Activated naive CD4-positive, alpha-beta T cell treated with anti-CD3 and anti-CD28 coated beads, Interleukin-2, amount 10 ng/mL, durations not matched to agents 7 days and 5 days (primary cell): ENCODE data around the gene BTLA.
A peak's percentile ranks its signal among the peaks of the same experiment; 100 is the strongest.
"Not testable (repeated sequence)": the region's sequence is repeated elsewhere in the genome, so short reads cannot be mapped to it uniquely, and the experiment has no call there.

Experiments
- CTCF ChIA-PET: fragments of 350-600 bp; sonication (Branson Sonifier 250); formaldehyde crosslinking; loops from one replicate; lab custom pipeline; 2021; ENCODE audit warnings: antibody characterized with exemption; lab: Charles Lee
- DNase-seq: peaks from one replicate; pipeline ENCODE4 v3.0.0-alpha.2; 2020
- H3K27ac Mint-ChIP-seq: one replicate; pipeline ENCODE4 v1.8.0; 2021; ENCODE audit warnings: mild to moderate bottlenecking, moderate library complexity, mixed read lengths
- H3K27me3 Mint-ChIP-seq: one replicate; pipeline ENCODE4 v1.8.0; 2021; ENCODE audit warnings: mild to moderate bottlenecking, mixed read lengths
- H3K36me3 Mint-ChIP-seq: one replicate; pipeline ENCODE4 v1.8.0; 2021; ENCODE audit warnings: mixed read lengths
- H3K4me1 Mint-ChIP-seq: one replicate; pipeline ENCODE4 v1.8.0; 2021; ENCODE audit warnings: mixed read lengths
- H3K4me3 Mint-ChIP-seq: one replicate; pipeline ENCODE4 v1.8.0; 2021; ENCODE audit warnings: mild to moderate bottlenecking, moderate library complexity, mixed read lengths
- H3K9me3 Mint-ChIP-seq: one replicate; pipeline ENCODE4 v1.8.0; 2021; ENCODE audit warnings: mixed read lengths

The BTLA gene

DNA sequence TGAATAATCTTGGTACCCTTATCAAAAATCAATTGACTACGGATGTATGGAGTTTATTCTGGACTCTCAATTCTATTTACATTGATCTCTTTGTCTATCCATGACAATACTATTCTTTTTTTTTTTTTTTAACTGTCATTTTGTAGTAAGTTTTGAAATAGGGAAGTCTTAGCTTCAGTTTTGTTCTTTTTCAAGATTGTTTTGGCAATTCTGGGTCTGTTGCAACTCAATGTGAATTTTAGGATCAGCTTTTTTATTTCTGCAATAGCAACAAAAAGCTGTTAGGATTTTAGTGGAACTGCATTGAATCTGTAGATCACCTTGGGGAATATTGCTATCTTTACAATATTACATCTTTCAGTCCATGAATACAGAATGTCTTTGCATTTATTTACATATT lies 21.4 kb downstream of the BTLA start:
- Mint-ChIP-seq H3K4me1 (peaks cover 70% of the 10 kb centered on the region), H3K9me3 (peaks cover 6% of the 10 kb centered on the region), H3K36me3 (peaks cover 85% of the 10 kb centered on the region), H3K27me3 (no peaks in the 10 kb centered on the region), H3K4me3 (no peak overlapping the region), H3K27ac (no peak overlapping the region)
- DNase-seq = no peak
- CTCF ChIA-PET = no interaction called here

DNA sequence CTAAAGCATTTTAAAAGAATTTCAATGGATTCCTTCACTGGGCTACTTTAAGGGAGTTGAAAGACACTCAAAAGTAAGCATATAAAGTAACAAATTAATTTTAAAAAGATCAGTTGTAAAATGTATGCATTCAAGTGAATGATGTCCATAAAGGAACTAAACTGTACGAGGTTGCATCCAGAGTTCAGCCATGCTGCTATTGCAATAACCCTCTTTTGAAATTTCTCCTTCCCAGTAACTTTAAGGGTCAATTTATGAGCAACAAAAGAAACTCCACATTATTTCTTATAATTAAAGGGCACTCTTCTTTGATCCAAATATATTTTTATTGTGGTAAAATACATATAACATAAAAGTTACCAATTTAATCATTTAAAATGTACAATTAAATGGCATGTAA lies 22.9 kb downstream of the BTLA start:
- Mint-ChIP-seq H3K4me3 (no peak overlapping the region), H3K27ac (no peak overlapping the region), H3K4me1 (peaks cover 70% of the 10 kb centered on the region), H3K36me3 (peaks cover 85% of the 10 kb centered on the region), H3K9me3 (peaks cover 6% of the 10 kb centered on the region), H3K27me3 (no peaks in the 10 kb centered on the region)
- no peak for DNase-seq
- CTCF ChIA-PET = interaction anchor here (1.6 kb wide), 1 partner anchor 38 kb away, joined by 3 read pairs; no protein-coding TSS in a partner anchor

DNA sequence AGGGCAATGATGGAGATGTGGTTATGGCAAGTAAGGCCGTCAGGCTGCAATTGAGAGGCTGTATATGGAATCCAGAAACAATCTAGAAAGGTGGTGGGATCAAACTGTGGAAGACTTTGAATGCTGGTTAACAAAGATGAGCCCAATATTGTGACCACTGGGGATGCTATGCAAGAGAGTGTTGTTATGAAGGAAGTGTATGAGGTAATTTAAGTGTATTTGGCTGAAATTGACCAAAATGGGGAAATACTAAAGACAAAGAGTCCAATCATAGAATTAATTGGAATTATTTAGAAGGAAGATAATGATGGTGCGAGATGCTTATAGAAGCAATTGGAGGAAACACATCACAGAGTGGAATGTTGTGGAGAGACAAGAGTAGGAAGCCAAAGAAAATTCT lies 24.5 kb downstream of the BTLA start:
- no peaks in the 10 kb centered on the region for H3K27me3 Mint-ChIP-seq
- peaks cover 85% of the 10 kb centered on the region for H3K36me3 Mint-ChIP-seq
- H3K4me3 Mint-ChIP-seq = no peak overlapping the region
- H3K9me3 Mint-ChIP-seq = peaks cover 2% of the 10 kb centered on the region
- peaks cover 70% of the 10 kb centered on the region for H3K4me1 Mint-ChIP-seq
- no peak for DNase-seq
- H3K27ac Mint-ChIP-seq = peak overlapping the region; percentile 17
- CTCF ChIA-PET = no interaction called here

DNA sequence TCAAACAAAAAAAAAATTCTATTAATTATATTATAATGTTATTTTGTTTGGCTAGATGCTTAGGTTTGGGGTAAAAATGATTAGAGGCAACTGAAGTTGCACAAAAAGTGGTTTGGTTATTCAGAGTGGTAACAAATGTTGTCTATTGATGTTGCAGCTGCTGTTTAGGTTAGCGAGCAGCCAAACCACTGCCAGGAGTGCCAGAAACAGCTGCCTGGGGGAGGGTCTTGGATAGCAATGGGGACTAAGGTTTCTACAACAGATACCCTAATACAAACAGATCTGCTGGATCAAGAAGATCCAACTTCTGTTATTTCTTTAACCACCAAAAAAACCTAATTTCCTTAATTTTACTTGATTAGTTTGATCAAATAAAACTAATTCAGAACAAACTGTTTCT lies 26.6 kb downstream of the BTLA start:
- peaks cover 79% of the 10 kb centered on the region for H3K4me1 Mint-ChIP-seq
- CTCF ChIA-PET = no interaction called here

DNA sequence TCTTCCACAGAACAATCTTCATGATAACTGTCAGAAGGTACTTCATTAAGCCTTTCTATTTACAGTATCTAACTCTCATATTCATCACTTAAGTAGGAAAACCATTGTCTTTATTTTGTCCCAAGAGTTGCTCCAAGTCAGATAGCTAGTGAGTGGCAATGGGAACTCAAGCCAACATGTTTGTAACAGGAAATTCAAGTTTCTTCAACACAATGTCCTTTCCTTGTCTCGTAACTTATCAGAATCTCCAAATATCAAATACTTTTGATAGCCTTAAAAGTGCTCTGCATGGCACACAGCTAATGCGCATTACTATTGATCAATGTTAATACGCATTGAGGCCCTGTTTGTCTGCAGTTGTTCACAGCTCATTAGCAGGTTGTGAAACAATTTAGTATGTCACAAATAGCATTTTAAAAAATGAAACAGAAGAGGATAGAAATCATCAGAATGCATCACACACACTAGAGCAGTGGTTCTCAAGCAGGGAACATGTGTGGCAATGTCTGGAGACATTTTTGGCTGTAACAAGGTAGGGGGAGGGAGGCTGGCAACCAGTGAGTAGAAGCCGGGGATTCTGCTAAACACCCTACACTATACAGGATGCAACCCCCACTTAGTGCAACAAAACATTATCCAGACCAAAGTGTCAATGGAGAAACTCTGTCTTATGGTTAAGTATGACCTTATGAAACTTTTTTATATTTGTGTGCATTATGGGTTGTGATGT lies 27.5 kb downstream of the BTLA start:
- H3K9me3 Mint-ChIP-seq = peaks cover 2% of the 10 kb centered on the region
- H3K27ac Mint-ChIP-seq = peak overlapping the region; percentile 82
- no peak overlapping the region for H3K4me3 Mint-ChIP-seq
- DNase-seq = no peak
- H3K27me3 Mint-ChIP-seq = no peaks in the 10 kb centered on the region
- H3K4me1 Mint-ChIP-seq = peaks cover 85% of the 10 kb centered on the region
- CTCF ChIA-PET = no interaction called here
- peaks cover 81% of the 10 kb centered on the region for H3K36me3 Mint-ChIP-seq

More for the DNA sequence above, 26.6 kb downstream of the BTLA start:
- Mint-ChIP-seq H3K4me3 (no peak overlapping the region), H3K27ac (peak overlapping the region; percentile 43), H3K9me3 (peaks cover 2% of the 10 kb centered on the region), H3K36me3 (peaks cover 84% of the 10 kb centered on the region), H3K27me3 (no peaks in the 10 kb centered on the region)
- no peak for DNase-seq

DNA sequence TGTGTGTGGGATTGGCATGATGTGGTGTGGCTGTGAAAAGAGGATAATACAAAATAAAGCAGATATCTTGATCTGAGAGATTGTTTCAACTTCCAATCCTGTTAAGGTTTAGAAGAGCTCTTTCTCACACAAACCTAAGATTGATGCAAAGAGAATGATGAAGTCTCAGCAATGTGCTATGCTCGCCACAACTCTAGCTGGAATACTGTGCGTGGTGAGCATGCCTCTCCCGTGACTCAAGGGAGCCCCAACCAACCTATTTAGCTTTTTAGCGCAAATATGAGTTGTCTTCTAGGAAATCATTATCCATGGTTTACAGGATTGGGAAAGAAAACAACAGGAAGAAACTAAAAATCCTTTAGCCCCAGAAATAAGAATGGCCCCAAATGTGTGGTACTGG lies 28.5 kb downstream of the BTLA start:
- Mint-ChIP-seq H3K27me3 (no peaks in the 10 kb centered on the region), H3K9me3 (peaks cover 2% of the 10 kb centered on the region), H3K27ac (peak overlapping the region; percentile 54), H3K4me3 (no peak overlapping the region), H3K36me3 (peaks cover 85% of the 10 kb centered on the region), H3K4me1 (peaks cover 92% of the 10 kb centered on the region)
- DNase-seq = no peak
- CTCF ChIA-PET = no interaction called here

DNA sequence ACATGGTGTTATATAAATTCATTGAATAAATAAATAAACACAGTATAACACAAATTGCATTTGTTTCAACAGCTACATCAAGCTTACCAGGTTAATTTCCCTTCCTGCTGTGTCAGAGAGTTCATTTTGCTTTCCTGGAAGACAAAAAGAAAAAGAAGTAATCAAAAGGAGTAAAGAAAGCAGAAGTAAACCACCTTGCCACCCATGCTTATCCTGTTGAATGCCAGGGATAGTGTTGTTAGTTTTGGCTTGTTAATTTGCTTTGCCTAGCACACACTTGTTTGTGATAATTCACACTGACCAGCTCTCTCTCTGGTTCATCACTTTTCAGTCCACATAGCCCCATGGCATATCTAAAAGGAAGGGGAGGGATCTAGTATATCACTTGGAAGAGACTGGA lies 29.6 kb downstream of the BTLA start:
- H3K9me3 Mint-ChIP-seq = peaks cover 2% of the 10 kb centered on the region
- peaks cover 86% of the 10 kb centered on the region for H3K36me3 Mint-ChIP-seq
- CTCF ChIA-PET = interaction anchor here (0.5 to 0.6 kb wide), 2 partner anchors 180 to 364 kb away, joined by 3 read pairs; no protein-coding TSS in a partner anchor
- H3K4me3 Mint-ChIP-seq = no peak overlapping the region
- no peak for DNase-seq
- peak overlapping the region; percentile 58 for H3K27ac Mint-ChIP-seq
- H3K27me3 Mint-ChIP-seq = no peaks in the 10 kb centered on the region
- H3K4me1 Mint-ChIP-seq = peaks cover 94% of the 10 kb centered on the region

DNA sequence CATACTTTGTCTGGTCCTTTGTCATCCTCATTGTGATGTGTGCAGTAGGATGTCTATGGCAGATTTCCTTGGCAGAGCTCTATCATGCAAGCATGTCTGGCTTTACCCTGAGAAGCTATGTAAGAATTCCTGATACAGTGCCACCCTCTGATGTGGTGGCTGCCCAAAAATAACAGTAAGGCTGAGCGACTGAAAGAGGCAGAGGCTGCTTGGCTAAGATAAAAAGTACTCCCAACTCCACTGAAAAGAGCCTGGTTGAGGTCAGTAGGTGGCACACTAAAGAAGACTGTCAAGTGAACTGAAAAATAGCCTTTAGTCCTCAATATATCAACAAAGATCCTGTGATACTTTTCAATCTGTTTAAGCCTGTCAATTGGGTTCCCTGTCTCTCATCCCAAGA lies 31.7 kb downstream of the BTLA start:
- peaks cover 82% of the 10 kb centered on the region for H3K36me3 Mint-ChIP-seq
- H3K27ac Mint-ChIP-seq = peak overlapping the region; percentile 70
- H3K4me1 Mint-ChIP-seq = peaks cover 92% of the 10 kb centered on the region
- H3K4me3 Mint-ChIP-seq = no peak overlapping the region
- no peak for DNase-seq
- H3K27me3 Mint-ChIP-seq = no peaks in the 10 kb centered on the region
- CTCF ChIA-PET = interaction anchor here (1.0 to 1.3 kb wide), 2 partner anchors 16 to 25 kb away, joined by 3 read pairs; no protein-coding TSS in a partner anchor
- no peaks in the 10 kb centered on the region for H3K9me3 Mint-ChIP-seq

DNA sequence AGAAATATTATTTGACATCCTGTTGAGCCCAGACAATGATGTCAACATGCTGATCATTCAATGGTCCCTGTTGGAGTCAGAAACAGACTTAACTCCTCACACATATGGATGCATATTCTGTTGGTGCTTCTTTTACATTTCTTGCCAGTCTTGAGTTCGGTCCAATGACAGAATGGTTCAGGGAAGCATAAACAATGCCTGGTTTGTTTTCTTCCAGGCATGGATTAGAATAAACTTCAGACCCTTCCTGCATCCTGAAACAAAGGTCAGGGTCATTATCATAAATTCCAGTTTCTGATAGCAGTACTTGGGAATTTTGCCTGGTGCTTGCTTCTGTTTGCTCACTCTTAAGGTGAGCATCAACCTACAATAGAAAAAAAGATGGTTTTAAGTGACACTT lies 33.3 kb downstream of the BTLA start:
- no peak for DNase-seq
- CTCF ChIA-PET = interaction anchor here (1.3 kb wide), 1 partner anchor 18 kb away, joined by 3 read pairs; no protein-coding TSS in a partner anchor
- Mint-ChIP-seq H3K27ac (no peak overlapping the region), H3K9me3 (peaks cover 1% of the 10 kb centered on the region), H3K36me3 (peaks cover 80% of the 10 kb centered on the region), H3K27me3 (no peaks in the 10 kb centered on the region), H3K4me3 (no peak overlapping the region), H3K4me1 (peaks cover 90% of the 10 kb centered on the region)

DNA sequence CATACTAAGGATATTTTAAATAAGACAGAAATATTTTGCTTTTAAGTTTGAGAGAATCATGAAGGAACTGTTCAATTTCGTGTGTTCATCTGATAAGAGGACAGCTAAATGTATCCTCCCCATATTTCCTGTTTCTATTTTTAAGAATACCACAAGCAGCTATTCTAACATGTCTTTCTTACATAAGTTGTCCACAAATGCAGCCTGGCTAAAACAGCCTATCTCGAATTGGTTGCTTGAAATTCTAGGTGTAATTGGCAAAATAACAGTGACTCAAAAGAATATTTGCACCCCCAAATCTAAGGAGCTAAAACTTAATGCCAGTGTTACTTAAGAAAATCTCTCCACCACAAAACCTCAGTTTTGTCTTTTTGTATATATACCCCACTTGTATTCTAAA lies 35.0 kb downstream of the BTLA start:
- Mint-ChIP-seq H3K36me3 (peaks cover 79% of the 10 kb centered on the region), H3K27ac (peak overlapping the region; percentile 89), H3K4me1 (peaks cover 91% of the 10 kb centered on the region), H3K9me3 (peaks cover 1% of the 10 kb centered on the region), H3K27me3 (no peaks in the 10 kb centered on the region), H3K4me3 (peak overlapping the region; percentile 59)
- CTCF ChIA-PET = interaction anchor here (0.6 to 1.5 kb wide), 2 partner anchors 22 to 27 kb away, joined by 3 read pairs; no protein-coding TSS in a partner anchor
- DNase-seq = peak; percentile 25

DNA sequence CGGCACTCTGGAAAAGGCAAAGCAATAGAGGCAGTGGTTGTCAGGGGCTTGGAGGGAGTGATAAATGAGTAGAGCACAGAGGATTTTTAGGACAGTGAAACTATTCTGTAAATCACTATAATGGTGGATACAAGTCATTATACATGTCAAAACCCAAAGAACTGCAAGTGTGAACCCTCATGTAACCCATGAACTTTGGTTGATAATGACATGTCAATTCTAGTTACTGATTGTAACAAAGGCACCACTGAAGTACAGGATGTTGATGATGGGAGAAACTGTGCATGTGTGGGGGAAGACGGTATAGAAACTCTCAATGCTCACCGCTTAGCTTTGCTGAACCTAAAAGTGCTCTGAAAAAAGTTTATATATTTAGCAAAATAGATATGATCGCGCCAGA lies 36.0 kb downstream of the BTLA start:
- H3K4me1 Mint-ChIP-seq = peaks cover 88% of the 10 kb centered on the region
- CTCF ChIA-PET = no interaction called here
- H3K4me3 Mint-ChIP-seq = peak overlapping the region; percentile 4
- H3K27ac Mint-ChIP-seq = peak overlapping the region; percentile 89
- H3K27me3 Mint-ChIP-seq = no peaks in the 10 kb centered on the region
- H3K9me3 Mint-ChIP-seq = peaks cover 1% of the 10 kb centered on the region
- peak; percentile 43 for DNase-seq
- H3K36me3 Mint-ChIP-seq = peaks cover 75% of the 10 kb centered on the region

DNA sequence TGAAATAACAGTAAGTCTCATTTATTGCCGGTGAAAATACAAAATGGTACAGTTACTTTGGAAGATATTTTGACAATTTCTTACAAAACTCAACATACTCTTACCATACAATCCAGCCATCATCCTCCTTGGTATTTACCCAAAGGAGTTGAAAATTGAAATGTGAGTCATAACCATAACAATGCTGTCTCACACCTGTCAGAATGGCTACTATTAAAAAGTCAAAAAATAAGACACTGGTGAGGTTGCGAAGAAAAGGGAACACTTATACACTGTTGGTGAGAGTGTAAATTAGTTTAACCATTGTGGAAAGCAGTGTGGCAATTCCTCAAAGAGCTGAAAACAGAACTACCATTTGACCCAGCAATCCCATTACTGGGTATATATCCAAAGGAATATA lies 37.5 kb downstream of the BTLA start:
- H3K9me3 Mint-ChIP-seq, H3K4me3 Mint-ChIP-seq, CTCF ChIA-PET, H3K27me3 Mint-ChIP-seq, DNase-seq: not testable (repeated sequence)
- H3K36me3 Mint-ChIP-seq = peaks cover 70% of the 10 kb centered on the region
- H3K27ac Mint-ChIP-seq = peak overlapping the region; percentile 93
- H3K4me1 Mint-ChIP-seq = peaks cover 81% of the 10 kb centered on the region

DNA sequence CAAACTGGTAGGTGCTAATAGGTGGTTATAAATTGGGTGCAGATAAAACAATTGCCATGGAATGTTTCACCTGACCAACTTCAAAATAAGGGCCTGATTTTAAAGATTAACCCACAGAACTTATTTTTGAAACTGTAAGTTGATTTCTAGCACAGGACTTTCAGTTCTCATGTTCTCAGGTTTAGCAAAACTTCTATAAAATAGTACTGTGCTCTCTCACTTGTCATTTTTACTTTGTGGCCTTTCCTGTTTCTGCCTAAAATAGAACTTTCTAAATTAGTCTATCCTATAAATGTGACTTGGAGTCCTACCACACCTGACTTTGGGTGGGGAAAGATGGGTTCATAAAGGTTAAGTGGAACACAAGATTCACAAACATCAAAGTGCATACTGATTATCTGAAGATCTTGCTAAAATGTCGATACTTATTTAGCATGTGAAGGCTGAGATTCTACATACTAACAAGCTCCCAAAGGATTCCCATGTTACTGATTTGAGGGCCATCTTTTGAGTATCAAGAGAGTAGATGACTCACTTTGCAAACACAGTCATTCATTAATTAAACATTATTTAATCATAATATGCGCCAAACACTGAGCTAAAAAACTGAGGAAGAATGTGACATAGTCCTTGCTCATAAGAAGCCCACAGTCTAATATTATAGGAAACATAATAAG lies 38.6 kb downstream of the BTLA start:
- peaks cover 75% of the 10 kb centered on the region for H3K4me1 Mint-ChIP-seq
- DNase-seq = no peak
- H3K9me3 Mint-ChIP-seq = peaks cover 6% of the 10 kb centered on the region
- H3K27ac Mint-ChIP-seq = peak overlapping the region; percentile 93
- H3K4me3 Mint-ChIP-seq = peak overlapping the region; percentile 60
- CTCF ChIA-PET = interaction anchor here (1.3 kb wide), 1 partner anchor 40 kb away, joined by 3 read pairs; no protein-coding TSS in a partner anchor
- H3K36me3 Mint-ChIP-seq = peaks cover 64% of the 10 kb centered on the region
- H3K27me3 Mint-ChIP-seq = no peaks in the 10 kb centered on the region

DNA sequence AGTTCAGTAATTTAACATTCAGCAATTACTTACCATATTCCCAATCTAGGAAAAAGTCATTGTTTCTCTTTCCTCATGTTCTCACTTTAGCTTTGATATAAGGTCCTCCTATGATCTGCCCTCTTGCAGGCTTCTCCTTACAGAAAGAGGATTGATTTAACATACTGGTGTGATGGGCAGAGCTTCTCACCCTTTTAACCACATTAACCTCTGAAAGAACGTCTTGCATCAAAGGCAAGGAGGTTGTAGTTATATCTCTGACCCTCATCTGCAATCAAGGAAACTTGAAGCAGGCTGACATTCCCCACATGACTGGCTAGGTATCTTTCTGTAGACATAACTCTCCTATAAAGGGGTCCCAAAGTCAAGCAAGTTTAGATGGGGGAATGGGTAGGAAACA lies 39.5 kb downstream of the BTLA start:
- peaks cover 62% of the 10 kb centered on the region for H3K36me3 Mint-ChIP-seq
- peaks cover 68% of the 10 kb centered on the region for H3K4me1 Mint-ChIP-seq
- peak; percentile 27 for DNase-seq
- H3K4me3 Mint-ChIP-seq = peak overlapping the region; percentile 58
- peaks cover 6% of the 10 kb centered on the region for H3K9me3 Mint-ChIP-seq
- H3K27me3 Mint-ChIP-seq = no peaks in the 10 kb centered on the region
- H3K27ac Mint-ChIP-seq = peak overlapping the region; percentile 93
- CTCF ChIA-PET = interaction anchor here (1.3 kb wide), 1 partner anchor 41 kb away, joined by 3 read pairs; no protein-coding TSS in a partner anchor
